HG03280 (cell line): ENCODE measurements around the gene IL5.

Experiments used
- ATAC-seq: cut with Tn5 transposase; IDR thresholded peaks from one replicate; pipeline ENCODE4 v1.9.1; 2021; ENCODE audit warnings: mild to moderate bottlenecking, moderate library complexity; ENCODE audit not compliant: unreplicated experiment

IL5 gene

DNA sequence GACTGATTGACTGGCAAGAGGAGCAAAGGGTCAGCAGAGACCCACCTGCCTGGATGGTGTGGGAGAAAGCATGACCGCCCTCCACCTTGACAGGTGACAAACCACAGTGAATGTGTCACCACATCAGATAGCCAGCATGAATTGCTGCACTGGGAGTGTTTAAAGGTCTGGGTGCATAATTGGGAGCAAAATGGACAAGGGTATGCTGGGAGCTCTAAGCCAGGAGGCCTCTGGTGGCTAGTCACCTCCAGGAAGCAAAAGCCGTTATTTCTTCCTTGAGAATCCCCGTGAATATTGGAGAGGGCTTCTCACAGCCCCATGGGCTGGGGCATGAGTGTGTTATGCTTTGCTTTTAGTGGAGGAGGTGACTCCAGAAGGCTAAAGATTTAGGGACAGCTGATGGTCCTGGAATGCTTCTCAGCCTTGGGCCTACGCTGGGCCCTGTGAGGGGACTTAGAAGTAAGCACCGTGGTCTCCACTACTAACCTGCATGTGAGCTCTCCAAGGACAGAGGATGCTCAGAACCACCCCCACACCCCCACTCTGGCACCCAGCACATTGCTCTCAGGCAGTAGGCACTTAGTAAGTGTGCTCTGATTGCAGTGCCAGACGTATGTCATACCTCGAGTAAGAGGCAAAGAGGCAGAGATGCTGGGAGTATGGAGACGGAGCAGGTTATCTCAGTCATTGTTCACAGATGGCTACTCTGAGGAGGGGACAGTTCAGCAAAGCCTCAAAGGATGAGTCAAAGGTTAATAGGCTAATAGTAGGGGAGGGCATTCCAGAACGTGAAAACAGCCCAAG, 43.7 kb downstream of the IL5 start:
- no peak for ATAC-seq

DNA sequence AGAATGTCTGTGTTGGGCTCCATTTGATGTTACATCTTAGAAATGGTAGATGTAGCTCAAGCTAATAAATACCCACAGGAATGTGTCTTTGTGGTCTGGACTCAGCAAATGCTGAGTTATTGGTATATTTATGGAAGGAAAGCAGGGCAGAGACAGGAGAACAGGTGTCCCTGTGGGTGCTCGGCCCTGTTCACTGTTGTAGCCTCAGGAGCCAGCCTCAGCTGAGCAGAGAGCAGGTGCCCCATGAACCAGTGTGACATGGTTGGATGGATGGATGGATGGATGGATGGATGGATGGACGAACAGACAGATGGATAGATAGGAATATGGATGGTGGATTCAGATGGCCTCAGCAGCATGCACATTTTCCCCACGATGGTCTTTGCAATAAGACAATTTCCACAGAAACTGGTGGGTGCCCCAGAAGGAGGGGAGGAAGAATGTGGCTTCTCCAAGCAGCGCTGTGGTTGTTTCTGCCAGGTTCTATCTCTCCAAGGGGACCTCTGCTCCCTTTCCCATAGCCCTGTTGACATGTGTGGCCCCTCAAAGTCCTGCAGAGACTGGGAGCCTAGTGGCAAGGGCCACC, 44.5 kb downstream of the IL5 start:
- no peak for ATAC-seq

GRCh38 chr5:132498152-132498551, 45.2 kb downstream of the IL5 start:
- no peak for ATAC-seq

GRCh38 chr5:132497488-132497997, 45.8 kb downstream of the IL5 start:
- ATAC-seq: no peak

GRCh38 chr5:132496631-132497487, 46.5 kb downstream of the IL5 start:
- ATAC-seq: peak; percentile 57

DNA sequence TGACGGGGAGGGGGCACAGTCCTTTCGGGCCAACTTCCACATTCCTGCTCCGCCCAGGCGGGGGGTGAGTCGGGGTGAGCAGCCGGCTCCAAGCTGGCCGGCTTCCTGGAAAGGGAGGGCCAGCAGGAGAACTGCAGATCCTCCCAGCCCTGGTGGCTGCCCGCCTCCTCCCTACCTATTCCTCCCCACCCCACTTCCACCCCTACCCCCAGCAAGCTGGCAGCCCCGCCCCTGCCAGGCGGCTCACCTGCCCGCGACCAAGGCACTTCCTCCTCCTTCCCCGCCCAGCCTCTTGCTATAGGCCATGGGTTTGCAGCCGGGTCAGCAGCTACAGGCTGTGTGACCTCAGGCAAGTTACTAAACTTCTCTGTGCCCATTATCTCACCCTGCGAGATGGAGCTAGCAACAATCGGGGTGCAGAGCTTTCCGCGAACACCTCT, 47.1 kb downstream of the IL5 start:
- peak; percentile 46 for ATAC-seq

DNA sequence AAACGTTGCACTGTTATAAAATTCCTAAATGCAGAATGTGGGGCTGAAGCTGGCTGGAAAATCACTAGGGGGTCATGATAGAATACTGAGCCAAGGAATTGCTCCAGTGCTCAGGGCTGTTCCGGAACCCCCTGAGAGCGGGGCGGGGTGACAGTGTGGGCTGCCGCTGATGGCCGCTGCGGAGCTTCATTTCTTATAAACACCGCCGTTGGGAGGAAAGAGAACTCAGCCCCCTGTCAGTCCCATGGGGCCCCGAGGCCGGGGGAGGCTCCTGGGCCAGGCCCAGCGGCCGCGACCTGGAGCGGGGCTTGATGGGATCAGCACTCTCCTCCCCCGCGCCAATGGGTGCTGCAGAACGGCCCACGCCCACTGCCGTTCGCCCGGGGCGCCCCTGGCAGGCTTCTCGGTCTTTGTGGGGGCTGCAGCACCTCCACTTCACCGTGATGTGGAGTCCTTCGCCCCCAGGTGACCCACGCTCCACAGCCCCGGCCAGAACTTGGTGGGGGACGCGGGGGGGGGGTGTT, 47.6 kb downstream of the IL5 start:
- ATAC-seq: peak; percentile 27

- ATAC-seq: no peak
Measured at GRCh38 chr5:132493821-132494220, 49.5 kb downstream of the IL5 start.

DNA sequence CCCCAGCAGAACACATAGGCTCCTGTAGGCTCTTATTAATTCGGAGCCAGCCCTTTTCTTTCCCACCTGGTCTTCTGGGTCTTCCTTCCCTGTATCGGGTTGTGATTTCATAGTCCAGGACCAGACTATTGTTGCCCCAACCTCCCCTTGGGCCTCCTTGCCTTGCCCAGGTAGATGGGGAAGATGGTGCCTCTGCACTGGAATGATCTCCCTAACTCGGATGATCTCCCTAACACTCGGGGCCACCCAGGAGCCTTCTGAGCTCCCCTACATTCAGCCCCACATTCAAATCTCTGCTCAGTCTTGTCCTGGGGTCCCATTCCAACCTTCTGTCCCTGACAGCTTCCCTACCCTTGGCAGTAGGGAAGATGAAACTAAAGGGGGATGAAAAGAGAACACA, 50.1 kb downstream of the IL5 start:
- ATAC-seq: no peak

GRCh38 chr5:132492386-132493125, 50.8 kb downstream of the IL5 start:
- no peak for ATAC-seq
